Measurements from ENCODE around the gene PTBP3. TPM values are rescaled to one million over a fixed set of nuclear protein-coding genes. Genes with fewer than 3 reads are reported as not detected.

Gene PTBP3
- total and polyA plus RNA-seq, 2 donors (not counting 1 experiment from before 2014, with no cell fraction given) = 16.7 to 28.7 TPM

- peaks cover 2% of the 10 kb centered on the region for H4K20me1 ChIP-seq (ENCODE audit: control insufficient read depth, extremely low read depth, insufficient read depth, low read length)
- no peak overlapping the region for H3K27ac ChIP-seq (ENCODE audit: insufficient read depth, low read length)
- H3K27me3 ChIP-seq (ENCODE audit: control insufficient read depth, insufficient read depth, low read length) = no peaks in the 10 kb centered on the region
- peaks cover 100% of the 10 kb centered on the region for H3K79me2 ChIP-seq (ENCODE audit: control insufficient read depth, insufficient read depth, low read length)
- H3K9me3 ChIP-seq (ENCODE audit: control insufficient read depth, insufficient read depth, low read depth, low read length) = no peaks in the 10 kb centered on the region
- H3K4me3 ChIP-seq (replicated peaks in 1 of 4; ENCODE audit: control extremely low read depth in 1 of 4, insufficient read depth in 1 of 4, low read depth in 3 of 4, low read length in 4 of 4) = no peak overlapping the region
- no peaks in the 10 kb centered on the region for H3K36me3 ChIP-seq (ENCODE audit: control insufficient read depth, insufficient read depth, low read length)
- no peak overlapping the region for H3K4me2 ChIP-seq (ENCODE audit: extremely low read depth, insufficient read depth, low read length)
- TF ChIP-seq EZH2 (IDR thresholded peaks at IDR 0.05; ENCODE audit: low read length, missing control alignments) = no peak
- TF ChIP-seq, protein P1, sequence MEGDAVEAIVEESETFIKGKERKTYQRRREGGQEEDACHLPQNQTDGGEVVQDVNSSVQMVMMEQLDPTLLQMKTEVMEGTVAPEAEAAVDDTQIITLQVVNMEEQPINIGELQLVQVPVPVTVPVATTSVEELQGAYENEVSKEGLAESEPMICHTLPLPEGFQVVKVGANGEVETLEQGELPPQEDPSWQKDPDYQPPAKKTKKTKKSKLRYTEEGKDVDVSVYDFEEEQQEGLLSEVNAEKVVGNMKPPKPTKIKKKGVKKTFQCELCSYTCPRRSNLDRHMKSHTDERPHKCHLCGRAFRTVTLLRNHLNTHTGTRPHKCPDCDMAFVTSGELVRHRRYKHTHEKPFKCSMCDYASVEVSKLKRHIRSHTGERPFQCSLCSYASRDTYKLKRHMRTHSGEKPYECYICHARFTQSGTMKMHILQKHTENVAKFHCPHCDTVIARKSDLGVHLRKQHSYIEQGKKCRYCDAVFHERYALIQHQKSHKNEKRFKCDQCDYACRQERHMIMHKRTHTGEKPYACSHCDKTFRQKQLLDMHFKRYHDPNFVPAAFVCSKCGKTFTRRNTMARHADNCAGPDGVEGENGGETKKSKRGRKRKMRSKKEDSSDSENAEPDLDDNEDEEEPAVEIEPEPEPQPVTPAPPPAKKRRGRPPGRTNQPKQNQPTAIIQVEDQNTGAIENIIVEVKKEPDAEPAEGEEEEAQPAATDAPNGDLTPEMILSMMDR (conservative IDR thresholded peaks at IDR 0.05 in 1 of 2, IDR thresholded peaks at IDR 0.05 in 1 of 2; ENCODE audit: low read depth in 1 of 2, low read length in 2 of 2) = no peak
- no peak overlapping the region for H3K9ac ChIP-seq (ENCODE audit: insufficient read depth, low read length)
- no peak overlapping the region for H2AFZ ChIP-seq (ENCODE audit: low read length)
- no peak for DNase-seq (ENCODE audit: low read depth in 2 of 2)
- H3K4me1 ChIP-seq (ENCODE audit: control insufficient read depth, extremely low read depth, insufficient read depth, low read length) = no peaks in the 10 kb centered on the region
These were observed 5.5 kb downstream of the PTBP3 start for GRCh38 chr9:112327718-112328450.

- Histone ChIP-seq H3K27ac (ENCODE audit: insufficient read depth, low read length) (no peak overlapping the region), H3K36me3 (ENCODE audit: control insufficient read depth, insufficient read depth, low read length) (no peaks in the 10 kb centered on the region), H3K4me1 (ENCODE audit: control insufficient read depth, extremely low read depth, insufficient read depth, low read length) (no peaks in the 10 kb centered on the region), H3K27me3 (ENCODE audit: control insufficient read depth, insufficient read depth, low read length) (no peaks in the 10 kb centered on the region), H3K4me2 (ENCODE audit: extremely low read depth, insufficient read depth, low read length) (no peak overlapping the region), H3K9ac (ENCODE audit: insufficient read depth, low read length) (no peak overlapping the region), H4K20me1 (ENCODE audit: control insufficient read depth, extremely low read depth, insufficient read depth, low read length) (peaks cover 2% of the 10 kb centered on the region), H3K9me3 (ENCODE audit: control insufficient read depth, insufficient read depth, low read depth, low read length) (no peaks in the 10 kb centered on the region), H2AFZ (ENCODE audit: low read length) (no peak overlapping the region), H3K79me2 (ENCODE audit: control insufficient read depth, insufficient read depth, low read length) (peaks cover 96% of the 10 kb centered on the region), H3K4me3 (replicated peaks in 1 of 4; ENCODE audit: control extremely low read depth in 1 of 4, insufficient read depth in 1 of 4, low read depth in 3 of 4, low read length in 4 of 4) (no peak overlapping the region)
- TF ChIP-seq, protein P1 (conservative IDR thresholded peaks at IDR 0.05 in 1 of 2, IDR thresholded peaks at IDR 0.05 in 1 of 2; ENCODE audit: low read depth in 1 of 2, low read length in 2 of 2) = no peak
- TF ChIP-seq EZH2 (IDR thresholded peaks at IDR 0.05; ENCODE audit: low read length, missing control alignments) = no peak
- no peak for DNase-seq (ENCODE audit: low read depth in 2 of 2)
These were observed 7.2 kb downstream of the PTBP3 start for GRCh38 chr9:112326194-112326593.

DNA sequence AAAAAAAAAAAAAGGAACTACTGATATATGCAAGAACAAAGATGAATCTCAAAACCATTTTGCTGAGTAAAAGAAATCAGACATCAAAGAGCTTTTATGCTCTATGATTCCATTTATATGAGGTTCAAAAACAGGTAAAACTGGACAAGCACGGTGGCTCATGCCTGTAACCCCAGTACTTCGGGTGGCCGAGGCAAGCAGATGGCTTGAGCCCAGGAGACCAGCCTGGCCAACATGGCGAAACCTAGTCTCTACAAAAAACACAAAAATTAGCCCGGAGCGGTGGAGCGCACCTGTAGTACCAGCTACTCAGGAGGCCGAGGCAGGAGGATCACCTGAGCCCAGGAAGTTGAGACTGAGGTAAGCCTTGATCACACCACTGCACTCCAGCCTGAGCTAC, 7.8 kb downstream of the PTBP3 start:
- no peak overlapping the region for H3K27ac ChIP-seq (ENCODE audit: insufficient read depth, low read length)
- H3K4me2 ChIP-seq (ENCODE audit: extremely low read depth, insufficient read depth, low read length) = no peak overlapping the region
- no peak overlapping the region for H3K4me3 ChIP-seq (replicated peaks in 1 of 4; ENCODE audit: control extremely low read depth in 1 of 4, insufficient read depth in 1 of 4, low read depth in 3 of 4, low read length in 4 of 4)
- no peak for DNase-seq (ENCODE audit: low read depth in 2 of 2)
- no peak overlapping the region for H2AFZ ChIP-seq (ENCODE audit: low read length)
- peaks cover 2% of the 10 kb centered on the region for H4K20me1 ChIP-seq (ENCODE audit: control insufficient read depth, extremely low read depth, insufficient read depth, low read length)
- H3K27me3 ChIP-seq (ENCODE audit: control insufficient read depth, insufficient read depth, low read length) = no peaks in the 10 kb centered on the region
- no peaks in the 10 kb centered on the region for H3K36me3 ChIP-seq (ENCODE audit: control insufficient read depth, insufficient read depth, low read length)
- no peaks in the 10 kb centered on the region for H3K9me3 ChIP-seq (ENCODE audit: control insufficient read depth, insufficient read depth, low read depth, low read length)
- H3K4me1 ChIP-seq (ENCODE audit: control insufficient read depth, extremely low read depth, insufficient read depth, low read length) = no peaks in the 10 kb centered on the region
- TF ChIP-seq EZH2 (IDR thresholded peaks at IDR 0.05; ENCODE audit: low read length, missing control alignments) = no peak
- TF ChIP-seq, protein P1 (conservative IDR thresholded peaks at IDR 0.05 in 1 of 2, IDR thresholded peaks at IDR 0.05 in 1 of 2; ENCODE audit: low read depth in 1 of 2, low read length in 2 of 2) = no peak
- no peak overlapping the region for H3K9ac ChIP-seq (ENCODE audit: insufficient read depth, low read length)
- H3K79me2 ChIP-seq (ENCODE audit: control insufficient read depth, insufficient read depth, low read length) = peaks cover 92% of the 10 kb centered on the region

Data from fibroblast of lung (primary cell).